ENCODE results near the gene SNRK. TPM values are rescaled to one million over a fixed set of nuclear protein-coding genes. Genes with fewer than 3 reads are reported as not detected.

Gene SNRK
- total RNA-seq, 1 experiment from 2014 or later, result 25.4 TPM

DNA sequence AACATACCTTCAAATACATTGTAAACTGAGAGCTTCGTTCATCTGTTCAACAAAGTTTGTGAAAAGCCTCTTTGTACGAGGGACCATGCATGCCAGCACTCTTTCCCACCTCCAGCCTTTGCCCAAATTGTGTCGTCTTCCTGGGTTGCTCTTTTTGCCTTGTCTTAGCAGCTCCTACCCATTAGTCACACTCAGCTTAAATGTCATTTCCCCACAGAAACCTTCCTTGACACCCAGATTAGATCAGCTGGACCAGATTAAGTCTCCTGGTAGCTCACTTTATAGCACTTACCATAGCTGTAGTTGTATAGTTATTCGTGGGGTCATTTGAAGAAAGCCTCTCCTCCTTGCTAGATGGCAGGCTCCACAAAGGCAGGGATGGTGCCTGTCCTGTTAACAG is 24.1 kb upstream of the SNRK start:
- TF ChIP-seq, protein P1, sequence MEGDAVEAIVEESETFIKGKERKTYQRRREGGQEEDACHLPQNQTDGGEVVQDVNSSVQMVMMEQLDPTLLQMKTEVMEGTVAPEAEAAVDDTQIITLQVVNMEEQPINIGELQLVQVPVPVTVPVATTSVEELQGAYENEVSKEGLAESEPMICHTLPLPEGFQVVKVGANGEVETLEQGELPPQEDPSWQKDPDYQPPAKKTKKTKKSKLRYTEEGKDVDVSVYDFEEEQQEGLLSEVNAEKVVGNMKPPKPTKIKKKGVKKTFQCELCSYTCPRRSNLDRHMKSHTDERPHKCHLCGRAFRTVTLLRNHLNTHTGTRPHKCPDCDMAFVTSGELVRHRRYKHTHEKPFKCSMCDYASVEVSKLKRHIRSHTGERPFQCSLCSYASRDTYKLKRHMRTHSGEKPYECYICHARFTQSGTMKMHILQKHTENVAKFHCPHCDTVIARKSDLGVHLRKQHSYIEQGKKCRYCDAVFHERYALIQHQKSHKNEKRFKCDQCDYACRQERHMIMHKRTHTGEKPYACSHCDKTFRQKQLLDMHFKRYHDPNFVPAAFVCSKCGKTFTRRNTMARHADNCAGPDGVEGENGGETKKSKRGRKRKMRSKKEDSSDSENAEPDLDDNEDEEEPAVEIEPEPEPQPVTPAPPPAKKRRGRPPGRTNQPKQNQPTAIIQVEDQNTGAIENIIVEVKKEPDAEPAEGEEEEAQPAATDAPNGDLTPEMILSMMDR (IDR thresholded peaks at IDR 0.05; ENCODE audit: insufficient read depth in 1 of 2, low read depth in 1 of 2, low read length in 1 of 2, severe bottlenecking in 1 of 2, unreplicated experiment in 1 of 2), result no peak
- POLR2A ChIA-PET, result no interaction called here
- Histone ChIP-seq H3K36me3 (ENCODE audit: control insufficient read depth, insufficient read depth, low read length) (no peaks in the 10 kb centered on the region), H3K4me1 (no peaks in the 10 kb centered on the region), H3K9me3 (no peaks in the 10 kb centered on the region), H3K4me3 (ENCODE audit: low read depth, low read length) (no peak overlapping the region), H3K27me3 (replicated peaks; ENCODE audit: control insufficient read depth, insufficient read depth, low read length) (no peaks in the 10 kb centered on the region)
- Mint-ChIP-seq H3K27me3 (ENCODE audit: insufficient read depth, unreplicated experiment) (no peaks in the 10 kb centered on the region), H3K27ac (ENCODE audit: unreplicated experiment) (no peak overlapping the region), H3K36me3 (ENCODE audit: insufficient read depth, unreplicated experiment) (no peaks in the 10 kb centered on the region), H3K4me3 (ENCODE audit: unreplicated experiment) (no peak overlapping the region), H3K9me3 (ENCODE audit: unreplicated experiment) (no peaks in the 10 kb centered on the region), H3K4me1 (ENCODE audit: low read depth, unreplicated experiment) (no peaks in the 10 kb centered on the region)
- CTCF ChIA-PET, result no interaction called here
- no TSS peak for BruUV-seq (replicated peaks)
- no peak for DNase-seq
- intact Hi-C loops (cut with micrococcal nuclease; ENCODE audit: unreplicated experiment), result no loop called here

- no peak for DNase-seq
- intact Hi-C loops (cut with micrococcal nuclease; ENCODE audit: unreplicated experiment), result no loop called here
- CTCF ChIA-PET, result no interaction called here
- TF ChIP-seq, protein P1 (IDR thresholded peaks at IDR 0.05; ENCODE audit: insufficient read depth in 1 of 2, low read depth in 1 of 2, low read length in 1 of 2, severe bottlenecking in 1 of 2, unreplicated experiment in 1 of 2), result no peak
- Histone ChIP-seq H3K4me1 (no peaks in the 10 kb centered on the region), H3K36me3 (ENCODE audit: control insufficient read depth, insufficient read depth, low read length) (no peaks in the 10 kb centered on the region), H3K27me3 (replicated peaks; ENCODE audit: control insufficient read depth, insufficient read depth, low read length) (no peaks in the 10 kb centered on the region), H3K4me3 (ENCODE audit: low read depth, low read length) (no peak overlapping the region), H3K9me3 (no peaks in the 10 kb centered on the region)
- H3K27me3 Mint-ChIP-seq (ENCODE audit: insufficient read depth, unreplicated experiment), result no peaks in the 10 kb centered on the region
- H3K4me1 Mint-ChIP-seq (ENCODE audit: low read depth, unreplicated experiment), result no peaks in the 10 kb centered on the region
- BruUV-seq (replicated peaks), result no TSS peak
- POLR2A ChIA-PET, result no interaction called here
- peaks cover 10% of the 10 kb centered on the region for H3K9me3 Mint-ChIP-seq (ENCODE audit: unreplicated experiment)
- no peak overlapping the region for H3K4me3 Mint-ChIP-seq (ENCODE audit: unreplicated experiment)
- H3K27ac Mint-ChIP-seq (ENCODE audit: unreplicated experiment), result no peak overlapping the region
- H3K36me3 Mint-ChIP-seq (ENCODE audit: insufficient read depth, unreplicated experiment), result no peaks in the 10 kb centered on the region
Observed at GRCh38 chr3:43266451-43266850, 19.9 kb upstream of the SNRK start.

GRCh38 chr3:43266995-43267394 is 19.3 kb upstream of the SNRK start:
- Mint-ChIP-seq H3K27ac (ENCODE audit: unreplicated experiment) (no peak overlapping the region), H3K27me3 (ENCODE audit: insufficient read depth, unreplicated experiment) (no peaks in the 10 kb centered on the region), H3K4me3 (ENCODE audit: unreplicated experiment) (no peak overlapping the region), H3K36me3 (ENCODE audit: insufficient read depth, unreplicated experiment) (no peaks in the 10 kb centered on the region), H3K4me1 (ENCODE audit: low read depth, unreplicated experiment) (no peaks in the 10 kb centered on the region), H3K9me3 (ENCODE audit: unreplicated experiment) (peaks cover 10% of the 10 kb centered on the region)
- no TSS peak for BruUV-seq (replicated peaks)
- Histone ChIP-seq H3K36me3 (ENCODE audit: control insufficient read depth, insufficient read depth, low read length) (no peaks in the 10 kb centered on the region), H3K4me1 (no peaks in the 10 kb centered on the region), H3K9me3 (no peaks in the 10 kb centered on the region), H3K4me3 (ENCODE audit: low read depth, low read length) (no peak overlapping the region), H3K27me3 (replicated peaks; ENCODE audit: control insufficient read depth, insufficient read depth, low read length) (no peaks in the 10 kb centered on the region)
- ChIA-PET POLR2A (no interaction called here), CTCF (no interaction called here)
- TF ChIP-seq, protein P1 (IDR thresholded peaks at IDR 0.05; ENCODE audit: insufficient read depth in 1 of 2, low read depth in 1 of 2, low read length in 1 of 2, severe bottlenecking in 1 of 2, unreplicated experiment in 1 of 2), result no peak
- intact Hi-C loops (cut with micrococcal nuclease; ENCODE audit: unreplicated experiment), result no loop called here
- no peak for DNase-seq

Measured in Caco-2 (cell line).